Heart left ventricle (tissue), 13 donors: ENCODE results near the gene ZGPAT.

ENCODE experiments used
- POLR2A ChIP-seq, 2 donors: fragments of 450-650 bp; IDR thresholded peaks; one replicate each; pipeline ENCODE4 v1.6.1; 2017; ENCODE audit warnings: antibody characterized with exemption in 2 of 2, mild to moderate bottlenecking in 2 of 2, moderate library complexity in 2 of 2
- TF ChIP-seq, protein P1 (sequence below), 12 donors: fragments of 200-600 bp; sonication (generic) in 4 of 12; IDR thresholded peaks; one replicate each; pipeline versions ENCODE4 v1.5.0 to v1.8.0; 2018 to 2022; ENCODE audit warnings: antibody characterized with exemption in 12 of 12, mild to moderate bottlenecking in 5 of 12
- donor health status: ischemic (EF 13 %, LVEDD 7.1; RV severe dilation, severe dysfunction).
- donor health status: DM: no; HTN: yes; CAD: no.
- donor health status: DM: no; HTN: no; CAD: no.
- donor health status: ischemic (EF 25% LVEDD 6.9; RV normal size, moderate dysfunction).
- donor health status: ischemic (EF 25% LVEDD 5.7; RV mildly dilated, moderate dysfunction).
- donor health status: ischemic (EF 35%, LVEDD 5.7; RV mildly dilated, moderate dysfunction).
- donor health status: nonischemic (EF 11% LVEDD 7.7; RV severe dilation, severe dysfunction).
- donor health status: DM: yes; HTN: yes; CAD: no.
- donor health status: PGD.
- donor health status: ischemic (EF 29% LVEDD 5.4; RV normal size, mild dysfunction).
- donor health status: nonischemic (EF 23%, LVEDD 6.1; RV moderate dilation, normal function).

- TF ChIP-seq, protein P1, sequence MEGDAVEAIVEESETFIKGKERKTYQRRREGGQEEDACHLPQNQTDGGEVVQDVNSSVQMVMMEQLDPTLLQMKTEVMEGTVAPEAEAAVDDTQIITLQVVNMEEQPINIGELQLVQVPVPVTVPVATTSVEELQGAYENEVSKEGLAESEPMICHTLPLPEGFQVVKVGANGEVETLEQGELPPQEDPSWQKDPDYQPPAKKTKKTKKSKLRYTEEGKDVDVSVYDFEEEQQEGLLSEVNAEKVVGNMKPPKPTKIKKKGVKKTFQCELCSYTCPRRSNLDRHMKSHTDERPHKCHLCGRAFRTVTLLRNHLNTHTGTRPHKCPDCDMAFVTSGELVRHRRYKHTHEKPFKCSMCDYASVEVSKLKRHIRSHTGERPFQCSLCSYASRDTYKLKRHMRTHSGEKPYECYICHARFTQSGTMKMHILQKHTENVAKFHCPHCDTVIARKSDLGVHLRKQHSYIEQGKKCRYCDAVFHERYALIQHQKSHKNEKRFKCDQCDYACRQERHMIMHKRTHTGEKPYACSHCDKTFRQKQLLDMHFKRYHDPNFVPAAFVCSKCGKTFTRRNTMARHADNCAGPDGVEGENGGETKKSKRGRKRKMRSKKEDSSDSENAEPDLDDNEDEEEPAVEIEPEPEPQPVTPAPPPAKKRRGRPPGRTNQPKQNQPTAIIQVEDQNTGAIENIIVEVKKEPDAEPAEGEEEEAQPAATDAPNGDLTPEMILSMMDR (IDR thresholded peaks at IDR 0.05), result no peak
- TF ChIP-seq POLR2A (IDR thresholded peaks at IDR 0.05), result no peak
Observed at GRCh38 chr20:63745961-63746731, 38.3 kb downstream of the ZGPAT start.
